DOHH2 (cell line): ENCODE measurements around the gene RBKS.

Source experiments
- CTCF ChIP-seq: fragments of 200-600 bp; sonication (generic); IDR thresholded peaks from one replicate; pipeline ENCODE4 v1.5.1; 2014; ENCODE audit warnings: antibody characterized with exemption, mild to moderate bottlenecking, low read depth, low read length; ENCODE audit not compliant: poor library complexity, severe bottlenecking
- EZH2phosphoT487 ChIP-seq: fragments of 200-600 bp; sonication (generic); IDR thresholded peaks from 2 replicates; pipeline ENCODE4 v1.6.1; 2017; ENCODE audit warnings: borderline replicate concordance, mild to moderate bottlenecking, antibody characterized with exemption, low read length, moderate library complexity, mixed read lengths

DNA sequence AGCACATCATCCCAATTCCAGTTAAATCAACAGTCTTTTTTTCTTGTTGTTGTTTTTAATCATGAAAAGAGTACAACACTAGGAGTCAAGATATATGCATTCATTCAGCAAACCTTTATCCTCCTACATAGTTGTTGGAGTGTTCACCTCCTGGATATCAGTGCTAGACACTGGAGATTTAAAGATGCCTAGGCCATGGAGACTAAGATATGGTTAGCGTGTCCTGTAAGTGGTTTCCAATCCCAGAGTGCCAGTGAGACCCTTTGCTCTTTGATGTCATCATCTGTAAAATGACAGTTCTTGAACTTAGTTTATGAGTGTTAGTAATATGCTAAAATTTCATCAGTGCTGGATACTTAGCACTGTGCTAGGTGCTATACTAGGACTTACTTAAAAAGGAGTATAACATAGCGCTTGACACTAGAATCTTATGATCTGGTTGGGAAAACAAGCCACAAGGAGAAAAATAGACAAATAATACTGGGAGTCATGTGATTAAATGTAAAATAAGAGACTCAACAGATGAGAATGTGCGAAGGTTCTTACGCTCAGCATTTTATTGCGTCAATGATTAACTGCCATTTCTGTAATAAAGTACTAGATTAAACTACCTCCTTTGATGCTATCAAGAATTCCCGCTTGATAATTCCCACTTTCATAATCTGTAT is 31.8 kb upstream of the RBKS start:
- TF ChIP-seq CTCF (no peak), EZH2phosphoT487 (no peak)
